IPS-18a (cell line): ENCODE data around the gene FOXP4.
"Not testable (repeated sequence)": the region's sequence is repeated elsewhere in the genome, so short reads cannot be mapped to it uniquely, and the experiment has no call there.

Source experiments
- H3K27ac ChIP-seq: one replicate; pipeline ENCODE4 v1.5.1; 2013; ENCODE audit warnings: low read length
- H3K27me3 ChIP-seq: one replicate; pipeline ENCODE4 v1.6.1; 2013; ENCODE audit warnings: mild to moderate bottlenecking, low read length; ENCODE audit not compliant: control insufficient read depth, insufficient read depth
- H3K36me3 ChIP-seq: one replicate; pipeline ENCODE4 v1.6.1; 2013; ENCODE audit warnings: low read depth, low read length; ENCODE audit not compliant: control insufficient read depth
- H3K4me1 ChIP-seq: one replicate; pipeline ENCODE4 v1.6.1; 2013; ENCODE audit warnings: low read depth, low read length; ENCODE audit not compliant: control insufficient read depth
- H3K4me3 ChIP-seq: one replicate; pipeline ENCODE4 v1.5.1; 2013; ENCODE audit warnings: low read length
- H3K9ac ChIP-seq: one replicate; pipeline ENCODE4 v1.6.1; 2013; ENCODE audit warnings: mild to moderate bottlenecking, low read length, moderate library complexity
- H3K9me3 ChIP-seq: one replicate; pipeline ENCODE4 v1.6.1; 2013; ENCODE audit warnings: low read depth, low read length; ENCODE audit not compliant: control insufficient read depth

FOXP4 gene

DNA sequence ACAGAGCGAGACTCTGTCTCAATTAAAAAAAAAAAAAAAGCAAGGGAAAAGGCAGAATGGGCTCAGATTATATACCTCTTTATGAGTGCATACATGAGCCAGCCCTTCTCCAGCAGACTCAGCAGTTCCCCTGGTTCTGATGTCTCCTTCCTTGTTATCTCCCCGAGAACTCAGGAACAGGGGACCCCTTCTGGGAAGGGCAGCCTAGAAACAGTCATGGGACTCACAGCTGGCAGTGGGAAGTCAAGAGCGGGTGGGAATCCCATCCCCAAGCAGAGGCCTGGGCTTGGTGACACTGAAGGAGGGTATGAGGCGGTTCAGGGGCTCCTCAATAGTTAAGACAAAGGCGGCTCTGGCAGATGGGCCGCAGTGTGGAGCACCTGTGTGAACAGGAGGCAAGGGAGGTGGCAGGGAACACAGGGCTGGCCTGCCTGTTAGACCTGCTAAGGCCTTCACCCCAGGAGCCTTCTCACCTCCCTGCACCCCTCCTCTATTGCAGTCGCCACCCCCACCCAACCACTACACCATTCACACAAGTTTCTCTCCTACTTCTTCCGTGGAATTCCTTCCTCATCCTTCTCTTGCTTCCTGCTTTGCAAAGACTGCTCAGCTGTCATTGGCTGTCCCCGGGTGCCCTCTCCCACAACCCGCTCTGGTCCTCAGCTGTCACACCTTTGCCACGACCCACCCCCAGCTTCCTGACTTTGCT lies 62.4 kb downstream of the FOXP4 start:
- Histone ChIP-seq H3K27ac (no peak overlapping the region), H3K36me3 (no peaks in the 10 kb centered on the region), H3K4me1 (no peaks in the 10 kb centered on the region), H3K27me3 (no peaks in the 10 kb centered on the region), H3K9me3 (no peaks in the 10 kb centered on the region), H3K9ac (no peak overlapping the region), H3K4me3 (no peak overlapping the region)

DNA sequence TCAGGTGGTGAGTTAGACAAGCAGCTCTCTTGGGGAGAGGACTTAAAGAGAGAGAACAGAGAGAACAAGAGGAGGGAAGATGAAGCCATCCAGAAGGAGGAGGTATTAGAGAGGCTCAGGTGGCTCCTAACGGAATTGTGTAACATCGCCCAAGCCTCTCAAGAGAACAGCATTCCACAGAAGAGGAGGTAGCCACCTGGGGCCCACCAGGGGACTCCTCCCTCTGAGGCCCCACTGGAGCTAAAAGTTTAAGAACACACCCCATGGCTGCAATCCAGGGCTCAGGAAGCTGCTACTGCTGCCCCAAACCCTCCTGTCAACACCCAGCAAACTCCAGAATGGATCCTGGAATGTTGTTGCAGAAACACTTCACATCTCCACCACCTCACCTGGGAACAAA lies 68.5 kb downstream of the FOXP4 start:
- Histone ChIP-seq H3K9ac (no peak overlapping the region), H3K4me1 (no peaks in the 10 kb centered on the region), H3K4me3 (no peak overlapping the region), H3K27me3 (no peaks in the 10 kb centered on the region), H3K36me3 (no peaks in the 10 kb centered on the region), H3K27ac (no peak overlapping the region), H3K9me3 (no peaks in the 10 kb centered on the region)

DNA sequence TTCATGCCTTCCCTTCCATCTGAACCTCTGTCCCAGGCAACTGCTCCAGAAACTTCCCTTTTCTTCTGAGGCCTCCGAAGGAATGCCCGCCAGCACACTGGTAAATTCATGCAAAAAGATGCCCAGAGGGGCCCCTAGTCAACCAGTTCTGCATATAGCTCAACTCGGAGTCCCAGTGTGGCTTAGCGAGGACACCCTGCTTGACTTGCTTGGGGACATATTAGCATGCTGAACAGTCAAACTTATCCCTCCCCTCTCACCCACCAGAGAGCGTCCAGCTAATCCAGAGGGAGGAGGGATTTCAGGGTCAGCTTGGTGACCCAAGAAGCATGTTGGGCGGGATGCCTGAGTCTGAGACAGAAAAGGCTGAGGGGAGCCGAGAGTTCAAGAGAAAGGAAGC lies 69.1 kb downstream of the FOXP4 start:
- Histone ChIP-seq H3K27ac (no peak overlapping the region), H3K27me3 (no peaks in the 10 kb centered on the region), H3K9ac (no peak overlapping the region), H3K9me3 (no peaks in the 10 kb centered on the region), H3K36me3 (no peaks in the 10 kb centered on the region), H3K4me3 (no peak overlapping the region), H3K4me1 (no peaks in the 10 kb centered on the region)

DNA sequence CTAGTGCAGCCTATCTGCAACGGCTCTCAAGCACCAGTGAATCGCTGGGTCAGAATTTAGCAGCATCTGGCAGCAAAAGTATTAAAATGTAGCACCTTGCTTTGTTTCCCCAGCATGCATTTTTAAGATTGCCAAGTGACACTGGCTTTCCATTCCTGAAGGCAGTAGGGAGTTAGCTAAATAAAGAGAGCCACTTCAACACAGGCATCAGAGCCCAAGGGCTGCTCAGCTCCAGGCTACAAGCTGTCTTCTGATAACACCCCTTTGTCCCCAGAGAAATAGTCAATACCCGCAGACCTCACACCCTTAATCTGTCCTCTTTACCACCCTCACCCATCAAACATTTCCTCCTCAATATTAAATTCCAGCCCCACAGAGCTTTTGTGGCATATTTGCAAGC lies 72.4 kb downstream of the FOXP4 start:
- no peak overlapping the region for H3K4me3 ChIP-seq
- H3K27me3 ChIP-seq, result no peaks in the 10 kb centered on the region
- no peaks in the 10 kb centered on the region for H3K4me1 ChIP-seq
- H3K27ac ChIP-seq, result no peak overlapping the region
- H3K36me3 ChIP-seq, result no peaks in the 10 kb centered on the region
- no peak overlapping the region for H3K9ac ChIP-seq
- H3K9me3 ChIP-seq, result no peaks in the 10 kb centered on the region

DNA sequence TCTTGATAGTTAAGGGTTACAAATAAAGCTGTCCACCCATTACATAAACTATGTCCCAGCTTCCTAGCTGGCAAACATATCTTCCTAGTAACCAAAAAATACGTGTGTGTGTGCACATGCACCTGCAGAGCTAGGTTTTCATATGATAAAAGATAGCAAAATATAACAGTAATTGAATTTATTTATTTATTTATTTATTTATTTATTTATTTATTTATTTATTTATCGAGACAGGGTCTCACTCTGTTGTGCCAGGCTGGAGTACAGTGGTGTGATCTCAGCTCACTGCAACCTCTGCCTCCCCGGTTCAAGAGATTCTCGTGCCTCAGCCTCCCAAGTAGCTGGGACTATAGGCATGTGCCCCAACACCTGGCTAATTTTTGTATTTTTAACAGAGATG lies 73.0 kb downstream of the FOXP4 start:
- not testable (repeated sequence) for H3K4me3 ChIP-seq, H3K36me3 ChIP-seq

DNA sequence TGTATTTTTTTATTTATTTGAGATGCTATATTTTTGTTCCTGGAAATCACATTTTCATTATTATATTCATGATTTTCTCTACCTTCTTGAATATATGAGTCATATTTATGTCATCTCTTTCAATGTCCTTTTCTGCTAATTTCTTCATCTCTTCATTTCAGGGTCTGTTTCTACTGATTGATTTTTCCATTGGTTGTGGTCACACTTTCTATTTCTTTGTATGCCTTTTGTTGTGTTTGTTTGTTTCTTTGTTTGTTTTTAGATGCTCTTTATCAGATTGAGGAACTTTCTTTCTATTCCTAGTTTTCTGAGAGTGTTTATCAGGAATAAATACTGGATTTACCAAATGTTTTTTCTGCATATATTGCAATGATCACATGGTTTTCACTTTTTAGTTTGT lies 75.2 kb downstream of the FOXP4 start:
- Histone ChIP-seq H3K4me1 (no peaks in the 10 kb centered on the region), H3K36me3 (no peaks in the 10 kb centered on the region), H3K9ac (no peak overlapping the region), H3K27ac (no peak overlapping the region), H3K9me3 (no peaks in the 10 kb centered on the region), H3K4me3 (no peak overlapping the region), H3K27me3 (no peaks in the 10 kb centered on the region)

More for the DNA sequence above, 73.0 kb downstream of the FOXP4 start:
- H3K4me1 ChIP-seq, H3K27ac ChIP-seq, H3K27me3 ChIP-seq, H3K9ac ChIP-seq, H3K9me3 ChIP-seq: not testable (repeated sequence)

DNA sequence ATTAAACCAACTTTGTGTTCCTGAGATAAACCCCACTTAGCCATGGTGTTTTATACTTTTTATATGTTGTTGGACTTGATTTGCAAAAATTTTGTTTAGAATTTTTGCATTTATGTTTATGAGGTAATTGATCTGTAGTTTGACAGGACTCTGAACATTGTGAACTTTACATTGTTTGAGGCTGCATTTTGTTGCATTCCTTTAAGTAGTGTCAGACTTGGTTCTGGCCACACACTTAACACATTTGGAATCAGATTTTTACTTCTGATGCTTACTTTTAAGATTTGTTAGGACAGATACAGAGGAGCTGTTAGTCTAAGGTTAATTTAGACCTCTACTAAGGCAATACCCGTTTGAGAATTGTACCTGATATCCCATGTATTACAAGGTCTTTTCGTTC lies 75.6 kb downstream of the FOXP4 start:
- H3K4me1 ChIP-seq, result no peaks in the 10 kb centered on the region
- H3K36me3 ChIP-seq, result no peaks in the 10 kb centered on the region
- H3K4me3 ChIP-seq, result no peak overlapping the region
- H3K9me3 ChIP-seq, result no peaks in the 10 kb centered on the region
- H3K9ac ChIP-seq, result no peak overlapping the region
- no peaks in the 10 kb centered on the region for H3K27me3 ChIP-seq
- H3K27ac ChIP-seq, result no peak overlapping the region

DNA sequence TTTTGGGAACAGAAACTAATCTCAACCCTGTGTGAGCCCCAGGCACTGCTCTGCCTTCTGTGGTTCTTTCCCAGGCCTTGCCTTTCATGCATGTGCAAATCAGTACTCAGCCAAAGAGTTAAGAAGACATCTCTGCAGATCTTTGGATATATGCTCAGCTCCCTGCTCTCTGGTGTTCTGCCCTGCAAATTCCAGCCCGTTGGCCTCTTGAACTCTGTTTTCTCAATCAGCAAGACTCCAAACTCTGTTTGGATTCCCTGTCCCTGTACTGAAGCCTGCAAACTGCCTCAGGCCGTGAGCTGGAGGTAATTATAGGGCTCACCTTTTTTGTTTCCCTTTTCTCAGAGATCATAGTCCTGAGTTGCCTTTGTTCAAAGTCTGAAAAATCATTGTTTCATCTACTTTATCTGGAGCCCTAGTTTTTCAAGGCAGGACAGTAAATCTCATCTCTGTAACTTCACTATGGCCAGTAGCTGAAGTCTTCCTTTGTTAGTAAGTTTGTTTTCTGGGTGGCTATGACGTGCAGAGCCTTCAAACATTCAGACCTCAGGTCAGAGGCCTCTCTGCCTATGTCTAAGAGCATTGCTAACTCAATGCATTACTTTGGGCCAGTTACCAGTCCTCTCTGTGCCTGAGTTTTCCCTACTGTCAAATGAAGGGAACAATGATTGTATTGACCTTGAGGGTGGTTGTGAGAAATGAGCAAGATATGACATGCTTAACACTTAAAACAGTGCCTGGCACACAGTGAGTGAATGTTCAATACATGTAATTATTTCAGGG lies 76.2 kb downstream of the FOXP4 start:
- Histone ChIP-seq H3K27ac (no peak overlapping the region), H3K4me3 (no peak overlapping the region), H3K9me3 (no peaks in the 10 kb centered on the region), H3K9ac (no peak overlapping the region), H3K27me3 (no peaks in the 10 kb centered on the region), H3K36me3 (no peaks in the 10 kb centered on the region), H3K4me1 (no peaks in the 10 kb centered on the region)

DNA sequence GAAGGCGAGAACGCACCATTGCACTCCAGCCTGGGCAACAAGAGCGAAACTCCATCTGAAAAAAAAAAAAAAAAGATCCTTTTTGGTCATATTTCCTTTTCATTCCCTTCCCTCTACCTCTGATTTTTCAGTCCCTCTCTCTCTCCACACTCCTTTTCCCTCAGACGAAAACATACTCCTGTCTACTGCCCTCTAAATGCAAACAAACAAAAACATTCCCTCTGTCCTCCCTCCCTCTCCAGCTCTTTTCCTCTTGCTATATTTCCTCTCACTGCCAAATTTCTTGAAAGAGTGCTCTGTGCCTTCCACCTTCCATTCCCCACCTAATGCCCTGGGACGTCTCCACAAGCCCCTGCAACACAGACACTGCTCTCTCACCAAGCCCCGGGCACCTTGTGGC lies 77.1 kb downstream of the FOXP4 start:
- Histone ChIP-seq H3K36me3 (no peaks in the 10 kb centered on the region), H3K9me3 (no peaks in the 10 kb centered on the region), H3K4me1 (no peaks in the 10 kb centered on the region), H3K4me3 (no peak overlapping the region), H3K9ac (no peak overlapping the region), H3K27me3 (no peaks in the 10 kb centered on the region), H3K27ac (no peak overlapping the region)

DNA sequence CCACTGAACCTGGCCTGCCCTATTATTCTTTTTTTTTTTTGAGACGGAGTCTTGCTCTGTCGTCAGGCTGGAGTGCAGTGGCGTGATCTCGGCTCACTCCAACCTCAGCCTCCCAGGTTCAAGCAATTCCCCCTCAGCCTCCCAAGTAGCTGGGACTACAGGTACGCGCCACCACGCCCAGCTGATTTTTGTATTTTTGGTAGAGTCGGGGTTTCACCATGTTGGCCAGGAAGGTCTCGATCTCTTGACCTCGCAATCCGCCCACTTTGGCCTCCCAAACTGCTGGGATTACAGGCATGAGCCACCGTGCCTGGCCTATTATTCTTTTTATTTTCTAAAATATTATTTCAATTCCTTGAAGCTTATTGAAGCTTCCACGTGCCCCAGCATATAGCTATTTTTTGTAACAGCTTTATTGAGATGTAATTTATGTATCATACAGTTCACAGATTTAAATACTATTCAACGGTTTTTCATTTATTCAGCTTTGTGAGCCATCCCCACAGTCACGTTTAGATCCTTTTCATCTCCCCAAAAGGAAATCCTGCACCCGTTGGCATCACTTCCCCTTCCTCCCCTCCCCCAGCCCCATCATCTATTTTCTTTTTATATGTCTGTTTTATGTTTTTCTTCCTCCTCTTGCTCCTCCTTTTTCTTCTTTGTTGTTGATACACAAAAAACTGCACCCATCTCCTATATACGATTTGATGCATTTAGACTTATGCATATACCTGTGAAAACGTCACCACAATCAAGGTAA lies 78.6 kb downstream of the FOXP4 start:
- H3K36me3 ChIP-seq, result no peaks in the 10 kb centered on the region
- no peak overlapping the region for H3K9ac ChIP-seq
- no peak overlapping the region for H3K4me3 ChIP-seq
- no peaks in the 10 kb centered on the region for H3K27me3 ChIP-seq
- H3K9me3 ChIP-seq, result no peaks in the 10 kb centered on the region
- no peaks in the 10 kb centered on the region for H3K4me1 ChIP-seq
- no peak overlapping the region for H3K27ac ChIP-seq

DNA sequence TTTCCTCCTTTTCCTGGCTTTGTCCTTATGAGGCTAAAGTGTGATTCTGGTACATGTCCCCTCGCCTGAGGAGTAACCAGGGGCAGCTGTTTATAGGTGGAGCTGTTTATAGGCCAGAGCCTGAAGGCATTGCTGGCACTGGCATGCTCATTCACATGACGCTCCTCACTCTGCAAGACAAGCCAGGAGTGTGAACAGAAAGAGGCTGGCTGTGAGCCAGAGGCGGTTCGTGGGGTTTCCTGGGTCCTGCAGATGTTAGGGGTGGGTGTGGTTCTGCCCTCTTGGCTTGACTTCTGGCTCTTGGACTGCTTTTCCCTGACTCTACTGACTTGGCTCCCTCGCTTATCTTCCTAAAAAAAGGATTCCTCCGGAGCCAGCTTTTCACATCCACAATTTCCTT lies 79.3 kb downstream of the FOXP4 start:
- H3K36me3 ChIP-seq, result no peaks in the 10 kb centered on the region
- H3K4me1 ChIP-seq, result no peaks in the 10 kb centered on the region
- no peak overlapping the region for H3K27ac ChIP-seq
- H3K9ac ChIP-seq, result no peak overlapping the region
- no peaks in the 10 kb centered on the region for H3K9me3 ChIP-seq
- no peak overlapping the region for H3K4me3 ChIP-seq
- H3K27me3 ChIP-seq, result no peaks in the 10 kb centered on the region
